H9 (cell line): ENCODE measurements around the gene HTR5A. TPM values are rescaled to one million over a fixed set of nuclear protein-coding genes. Genes with fewer than 3 reads are reported as not detected.

Experiments used
- DNase-seq: peaks from one replicate; pipeline ENCODE4 v3.0.0-alpha.2; 2017
- H2AFZ ChIP-seq: one replicate; pipeline ENCODE4 v1.6.1; 2013; ENCODE audit warnings: mild to moderate bottlenecking, low read length, control low read depth, moderate library complexity
- H2AK5ac ChIP-seq: 2 replicates; pipeline ENCODE4 v1.6.1; 2013; ENCODE audit warnings: low read length, control low read depth, mixed read lengths; ENCODE audit not compliant: insufficient read length
- H2BK120ac ChIP-seq: one replicate; pipeline ENCODE4 v1.6.1; 2013; ENCODE audit warnings: low read depth, mild to moderate bottlenecking, low read length, control low read depth, inconsistent platforms; ENCODE audit not compliant: poor library complexity, severe bottlenecking
- H2BK12ac ChIP-seq: 2 replicates; pipeline ENCODE4 v1.6.1; 2013; ENCODE audit warnings: low read length, control low read depth, mixed read lengths, low read depth; ENCODE audit not compliant: insufficient read length
- H2BK15ac ChIP-seq: 2 replicates; pipeline ENCODE4 v1.6.1; 2013; ENCODE audit warnings: low read depth, low read length, control low read depth
- H2BK20ac ChIP-seq: one replicate; pipeline ENCODE4 v1.6.1; 2013; ENCODE audit warnings: low read depth, mild to moderate bottlenecking, low read length, control low read depth, inconsistent platforms; ENCODE audit not compliant: poor library complexity, severe bottlenecking
- H2BK5ac ChIP-seq: 2 replicates; pipeline ENCODE4 v1.6.1; 2013; ENCODE audit warnings: low read length, control low read depth, mixed read lengths; ENCODE audit not compliant: insufficient read length
- H3K14ac ChIP-seq: 2 replicates; pipeline ENCODE4 v1.6.1; 2013; ENCODE audit warnings: low read length, control low read depth; ENCODE audit not compliant: insufficient read depth
- H3K18ac ChIP-seq: 2 replicates; pipeline ENCODE4 v1.6.1; 2013; ENCODE audit warnings: low read depth, mild to moderate bottlenecking, mixed read lengths, low read length, control low read depth; ENCODE audit not compliant: insufficient read length
- H3K23ac ChIP-seq: 2 replicates; pipeline ENCODE4 v1.6.1; 2013; ENCODE audit warnings: low read length, control low read depth, mixed read lengths, low read depth; ENCODE audit not compliant: insufficient read length
- H3K23me2 ChIP-seq: 2 replicates; pipeline ENCODE4 v1.6.1; 2013; ENCODE audit warnings: low read depth, mild to moderate bottlenecking, mixed read lengths, low read length, control low read depth; ENCODE audit not compliant: insufficient read length, poor library complexity, severe bottlenecking
- H3K27ac ChIP-seq: 2 replicates; pipeline ENCODE4 v1.5.1; 2013; ENCODE audit warnings: low read length, control low read depth, mixed read lengths, low read depth; ENCODE audit not compliant: insufficient read length
- H3K27me3 ChIP-seq: 2 replicates; pipeline ENCODE4 v1.6.1; 2013; ENCODE audit warnings: low read length, control low read depth, inconsistent platforms; ENCODE audit not compliant: insufficient read depth
- H3K4ac ChIP-seq: 2 replicates; pipeline ENCODE4 v1.6.1; 2013; ENCODE audit warnings: low read depth, mild to moderate bottlenecking, control low read depth, inconsistent platforms, low read length, moderate library complexity
- H3K4me1 ChIP-seq: 2 replicates; pipeline ENCODE4 v1.6.1; 2013; ENCODE audit warnings: low read length, control low read depth, inconsistent platforms; ENCODE audit not compliant: insufficient read depth
- H3K4me2 ChIP-seq: 2 replicates; pipeline ENCODE4 v1.6.1; 2013; ENCODE audit warnings: low read length, control low read depth, mixed read lengths; ENCODE audit not compliant: insufficient read length, insufficient read depth
- H3K56ac ChIP-seq: 2 replicates; pipeline ENCODE4 v1.6.1; 2013; ENCODE audit warnings: low read depth, mild to moderate bottlenecking, mixed read lengths, low read length, control low read depth; ENCODE audit not compliant: insufficient read length
- H3K79me1 ChIP-seq: 2 replicates; pipeline ENCODE4 v1.6.1; 2013; ENCODE audit warnings: low read depth, mild to moderate bottlenecking, moderate library complexity, low read length, control low read depth, inconsistent platforms; ENCODE audit not compliant: insufficient read depth, poor library complexity, severe bottlenecking
- H3K79me2 ChIP-seq: 2 replicates; pipeline ENCODE4 v1.6.1; 2013; ENCODE audit warnings: low read length, control low read depth, inconsistent platforms; ENCODE audit not compliant: insufficient read depth
- H3K9ac ChIP-seq: 2 replicates; pipeline ENCODE4 v1.6.1; 2013; ENCODE audit warnings: low read length, control low read depth, mixed read lengths; ENCODE audit not compliant: insufficient read length; ENCODE audit errors: extremely low read depth
- H3K9me3 ChIP-seq: one replicate; pipeline ENCODE4 v1.6.1; 2013; ENCODE audit warnings: low read depth, low read length, inconsistent platforms; ENCODE audit not compliant: control insufficient read depth
- H3T11ph ChIP-seq: one replicate; pipeline ENCODE4 v1.6.1; 2013; ENCODE audit warnings: mild to moderate bottlenecking, low read length, control low read depth, inconsistent platforms
- H4K20me1 ChIP-seq: one replicate; pipeline ENCODE4 v1.6.1; 2013; ENCODE audit not compliant: control insufficient read depth, insufficient read length, insufficient read depth
- H4K5ac ChIP-seq: 2 replicates; pipeline ENCODE4 v1.6.1; 2013; ENCODE audit warnings: low read depth, mild to moderate bottlenecking, mixed read lengths, low read length, control low read depth; ENCODE audit not compliant: insufficient read length
- H4K8ac ChIP-seq: replicated peaks from 2 replicates; pipeline ENCODE4 v1.6.1; 2013; ENCODE audit warnings: low read length, control low read depth, mixed read lengths, low read depth; ENCODE audit not compliant: insufficient read length
- H4K91ac ChIP-seq: 2 replicates; pipeline ENCODE4 v1.6.1; 2013; ENCODE audit warnings: low read depth, mild to moderate bottlenecking, moderate library complexity, mixed read lengths, low read length, control low read depth; ENCODE audit not compliant: insufficient read length
- H3K27ac Mint-ChIP-seq, 3 experiments: 2 replicates in 2 of 3; 3 replicates in 1 of 3; pipeline ENCODE4 v1.8.0; 2020 to 2021; ENCODE audit warnings: mixed read lengths in 3 of 3, mild to moderate bottlenecking in 1 of 3, moderate library complexity in 1 of 3
- H3K27me3 Mint-ChIP-seq: 2 replicates; pipeline ENCODE4 v1.8.0; 2021; ENCODE audit warnings: low read depth, mild to moderate bottlenecking, moderate library complexity, mixed read lengths
- H3K36me3 Mint-ChIP-seq, 3 experiments: 2 replicates in 2 of 3; 3 replicates in 1 of 3; pipeline ENCODE4 v1.8.0; 2020 to 2021; ENCODE audit warnings: low read depth in 3 of 3, mixed read lengths in 3 of 3; ENCODE audit not compliant: insufficient read depth in 1 of 3
- H3K4me1 Mint-ChIP-seq, 2 experiments: 2 replicates each; pipeline ENCODE4 v1.8.0; 2020; ENCODE audit warnings: mixed read lengths in 2 of 2
- H3K4me3 Mint-ChIP-seq, 2 experiments: 2 replicates in 1 of 2; 3 replicates in 1 of 2; pipeline ENCODE4 v1.8.0; 2020 to 2021; ENCODE audit warnings: mild to moderate bottlenecking in 2 of 2, mixed read lengths in 2 of 2, moderate library complexity in 1 of 2
- H3K9me3 Mint-ChIP-seq, 2 experiments: 2 replicates in 1 of 2; 3 replicates in 1 of 2; pipeline ENCODE4 v1.8.0; 2020; ENCODE audit warnings: mild to moderate bottlenecking in 2 of 2, mixed read lengths in 2 of 2, moderate library complexity in 1 of 2
- CTCF ChIP-seq: fragments of 200-600 bp; sonication (generic); conservative IDR thresholded peaks from 3 replicates; pipeline ENCODE4 v1.8.0; 2021; ENCODE audit warnings: antibody characterized with exemption, mild to moderate bottlenecking
- WGBS: extraction: QIAGEN DNeasy Blood & Tissue Kit; methylation state at CpG from one replicate; pipeline ENCODE4 v1.1.7; 2013; ENCODE audit warnings: missing lambda C conversion rate, low lambda C conversion rate, mixed read lengths; ENCODE audit not compliant: insufficient read length; ENCODE audit errors: extremely low coverage; 5-methylcytosine and 5-hydroxymethylcytosine counted together
- total RNA-seq: library from RNA; stranded (reverse); gene quantifications from 2 replicates; pipeline ENCODE4 v1.2.1, GENCODE V29; 2021

The HTR5A gene
- total RNA-seq, 1 experiment from 2014 or later: not detected

- Histone ChIP-seq H3K14ac (no peak overlapping the region), H3K23me2 (no peaks in the 10 kb centered on the region), H4K8ac (no peak overlapping the region), H2BK15ac (no peak overlapping the region), H3K9ac (no peak overlapping the region), H2BK12ac (no peak overlapping the region), H4K20me1 (no peaks in the 10 kb centered on the region), H3K27me3 (no peaks in the 10 kb centered on the region), H3T11ph (no peak overlapping the region), H4K91ac (no peak overlapping the region), H3K9me3 (no peaks in the 10 kb centered on the region), H3K23ac (no peak overlapping the region), H2AFZ (no peak overlapping the region), H3K4me2 (no peak overlapping the region), H3K18ac (no peak overlapping the region), H2AK5ac (no peak overlapping the region), H4K5ac (no peak overlapping the region), H3K4ac (no peak overlapping the region), H3K56ac (no peak overlapping the region), H3K79me2 (no peaks in the 10 kb centered on the region), H2BK120ac (no peak overlapping the region), H3K79me1 (no peaks in the 10 kb centered on the region), H2BK20ac (no peak overlapping the region), H3K27ac (no peak overlapping the region), H3K4me1 (no peaks in the 10 kb centered on the region), H2BK5ac (no peak overlapping the region)
- WGBS: no CpG with 5 or more reads among the region's 4 CpGs
- H3K27ac Mint-ChIP-seq: no peak overlapping the region
- H3K4me1 Mint-ChIP-seq: peaks cover 0 to 3% of the 10 kb centered on the region in 2 experiments; a peak in 1 of 4 replicates
- H3K4me3 Mint-ChIP-seq: no peak overlapping the region
- no peaks in the 10 kb centered on the region for H3K9me3 Mint-ChIP-seq
- peaks cover 8% of the 10 kb centered on the region for H3K27me3 Mint-ChIP-seq
- H3K36me3 Mint-ChIP-seq: no peaks in the 10 kb centered on the region
- TF ChIP-seq CTCF: no peak
- no peak for DNase-seq
Measured at GRCh38 chr7:155136619-155137243, 66.6 kb downstream of the HTR5A start.

Other genes starting within 250 kb of the HTR5A start
- 31.0 and 32.6 TPM in 2 replicates for gene PAXIP1, start 67.2 kb upstream of the HTR5A start, total RNA-seq
- 23.3 and 24.2 TPM in 2 replicates for gene INSIG1, start 227.6 kb downstream of the HTR5A start, total RNA-seq